Measurements from ENCODE around the gene SAMD11. TPM values are rescaled to one million over a fixed set of nuclear protein-coding genes. Genes with fewer than 3 reads are reported as not detected.
A peak's percentile ranks its signal among the peaks of the same experiment; 100 is the strongest.

The SAMD11 gene
- total RNA-seq, 2 experiments from 2014 or later = not detected

GRCh38 chr1:931380-932172 is 7.9 kb downstream of the SAMD11 start:
- H3K9me3 Mint-ChIP-seq = no peaks in the 10 kb centered on the region
- H3K4me3 Mint-ChIP-seq = no peak overlapping the region
- peaks cover 48% of the 10 kb centered on the region for H3K27me3 Mint-ChIP-seq
- peaks cover 3% of the 10 kb centered on the region for H3K4me1 Mint-ChIP-seq
- peak overlapping the region; percentile 8 for H3K27ac Mint-ChIP-seq
- no peak for DNase-seq
- H3K36me3 Mint-ChIP-seq = no peaks in the 10 kb centered on the region

DNA sequence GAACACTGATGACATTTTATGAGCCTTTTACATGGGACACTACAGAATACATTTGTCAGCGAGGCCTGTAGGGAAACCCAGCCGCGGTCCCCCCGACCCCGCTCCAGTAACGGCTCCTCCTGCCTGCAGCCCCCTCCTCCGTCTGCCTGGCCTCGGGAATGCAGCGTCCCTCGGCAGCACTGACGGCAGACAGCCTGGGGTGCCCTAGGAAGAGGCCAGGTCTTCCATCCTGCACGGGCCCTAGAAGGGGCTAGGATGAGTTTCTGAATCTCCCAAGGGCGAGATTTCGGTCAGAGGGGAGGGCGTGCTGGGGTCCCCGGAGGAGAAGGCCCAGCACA is 8.4 kb downstream of the SAMD11 start:
- H3K27ac Mint-ChIP-seq = no peak overlapping the region
- no peaks in the 10 kb centered on the region for H3K36me3 Mint-ChIP-seq
- no peaks in the 10 kb centered on the region for H3K9me3 Mint-ChIP-seq
- peaks cover 3% of the 10 kb centered on the region for H3K4me1 Mint-ChIP-seq
- H3K4me3 Mint-ChIP-seq = no peak overlapping the region
- DNase-seq = no peak
- peaks cover 48% of the 10 kb centered on the region for H3K27me3 Mint-ChIP-seq

- no peaks in the 10 kb centered on the region for H3K36me3 Mint-ChIP-seq
- peaks cover 3% of the 10 kb centered on the region for H3K4me1 Mint-ChIP-seq
- no peak overlapping the region for H3K4me3 Mint-ChIP-seq
- DNase-seq = no peak
- peaks cover 42% of the 10 kb centered on the region for H3K27me3 Mint-ChIP-seq
- H3K9me3 Mint-ChIP-seq = no peaks in the 10 kb centered on the region
- no peak overlapping the region for H3K27ac Mint-ChIP-seq
Measured at GRCh38 chr1:932776-933602, 9.3 kb downstream of the SAMD11 start.

- DNase-seq = no peak
- no peak overlapping the region for H3K27ac Mint-ChIP-seq
- H3K27me3 Mint-ChIP-seq = peaks cover 46% of the 10 kb centered on the region
- H3K4me3 Mint-ChIP-seq = no peak overlapping the region
- H3K9me3 Mint-ChIP-seq = no peaks in the 10 kb centered on the region
- no peaks in the 10 kb centered on the region for H3K36me3 Mint-ChIP-seq
- H3K4me1 Mint-ChIP-seq = peaks cover 3% of the 10 kb centered on the region
Measured at GRCh38 chr1:933603-933940, 9.8 kb downstream of the SAMD11 start.

DNA sequence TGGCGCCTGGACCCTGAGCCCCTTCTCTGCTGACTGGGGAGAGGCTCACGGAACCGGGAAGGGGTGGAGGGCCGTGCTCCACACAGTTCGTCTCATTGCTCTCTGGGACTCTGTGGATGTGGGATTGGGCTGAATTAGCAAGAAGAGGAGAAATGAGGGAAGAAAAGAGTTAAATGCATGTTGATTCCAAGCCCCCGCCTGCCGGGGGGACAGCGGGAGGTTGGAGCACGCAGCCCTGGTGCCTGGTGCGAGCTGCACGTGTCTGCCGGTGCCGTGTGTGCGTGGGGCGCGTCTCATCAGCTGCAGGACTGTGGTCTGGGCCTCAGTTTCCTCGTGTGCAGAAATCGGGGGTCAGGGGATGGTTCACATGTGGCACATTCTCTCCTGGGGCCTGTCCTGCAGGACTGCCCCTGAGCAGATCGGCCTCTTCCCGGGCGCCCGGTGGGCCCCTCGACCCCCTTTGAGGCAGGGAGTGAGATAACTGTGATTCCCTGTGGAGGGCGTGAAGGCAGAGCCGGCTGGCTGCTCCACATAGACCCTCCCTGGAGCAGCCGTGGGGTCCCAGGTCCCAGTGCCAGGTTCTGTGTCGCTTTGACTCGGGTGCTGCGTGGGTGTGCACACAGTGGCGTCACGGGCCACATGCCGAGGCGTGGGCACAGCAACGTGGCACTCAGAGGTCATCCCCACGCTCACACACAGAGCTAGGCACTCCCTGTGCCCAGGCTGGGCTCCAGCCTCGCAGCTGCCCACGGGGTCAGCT is 11.4 kb downstream of the SAMD11 start:
- Mint-ChIP-seq H3K27me3 (peaks cover 51% of the 10 kb centered on the region), H3K4me1 (peaks cover 3% of the 10 kb centered on the region), H3K27ac (no peak overlapping the region), H3K9me3 (no peaks in the 10 kb centered on the region), H3K36me3 (no peaks in the 10 kb centered on the region), H3K4me3 (no peak overlapping the region)
- DNase-seq = no peak

DNA sequence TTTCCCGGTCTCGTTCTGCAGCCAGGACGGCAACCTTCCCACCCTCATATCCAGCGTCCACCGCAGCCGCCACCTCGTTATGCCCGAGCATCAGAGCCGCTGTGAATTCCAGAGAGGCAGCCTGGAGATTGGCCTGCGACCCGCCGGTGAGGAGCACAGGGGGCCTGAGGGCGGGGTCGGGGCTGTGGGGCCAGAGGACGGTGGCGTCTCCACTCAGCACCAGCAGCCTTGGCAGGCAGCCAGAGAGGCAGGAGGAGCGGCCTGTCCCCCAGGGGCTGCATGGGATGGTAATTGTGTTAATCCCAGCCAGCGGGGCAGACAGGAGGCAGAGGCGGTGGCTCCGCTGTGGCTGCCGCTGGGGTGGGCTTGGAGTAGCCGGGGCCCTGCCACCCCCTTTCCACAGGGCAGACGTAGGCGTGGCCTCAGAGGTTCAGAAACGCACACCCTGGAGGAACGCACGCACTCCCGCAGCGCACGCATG is 12.1 kb downstream of the SAMD11 start:
- peaks cover 55% of the 10 kb centered on the region for H3K27me3 Mint-ChIP-seq
- H3K4me1 Mint-ChIP-seq = peaks cover 5% of the 10 kb centered on the region
- H3K36me3 Mint-ChIP-seq = no peaks in the 10 kb centered on the region
- no peak overlapping the region for H3K27ac Mint-ChIP-seq
- H3K9me3 Mint-ChIP-seq = no peaks in the 10 kb centered on the region
- no peak overlapping the region for H3K4me3 Mint-ChIP-seq
- no peak for DNase-seq

DNA sequence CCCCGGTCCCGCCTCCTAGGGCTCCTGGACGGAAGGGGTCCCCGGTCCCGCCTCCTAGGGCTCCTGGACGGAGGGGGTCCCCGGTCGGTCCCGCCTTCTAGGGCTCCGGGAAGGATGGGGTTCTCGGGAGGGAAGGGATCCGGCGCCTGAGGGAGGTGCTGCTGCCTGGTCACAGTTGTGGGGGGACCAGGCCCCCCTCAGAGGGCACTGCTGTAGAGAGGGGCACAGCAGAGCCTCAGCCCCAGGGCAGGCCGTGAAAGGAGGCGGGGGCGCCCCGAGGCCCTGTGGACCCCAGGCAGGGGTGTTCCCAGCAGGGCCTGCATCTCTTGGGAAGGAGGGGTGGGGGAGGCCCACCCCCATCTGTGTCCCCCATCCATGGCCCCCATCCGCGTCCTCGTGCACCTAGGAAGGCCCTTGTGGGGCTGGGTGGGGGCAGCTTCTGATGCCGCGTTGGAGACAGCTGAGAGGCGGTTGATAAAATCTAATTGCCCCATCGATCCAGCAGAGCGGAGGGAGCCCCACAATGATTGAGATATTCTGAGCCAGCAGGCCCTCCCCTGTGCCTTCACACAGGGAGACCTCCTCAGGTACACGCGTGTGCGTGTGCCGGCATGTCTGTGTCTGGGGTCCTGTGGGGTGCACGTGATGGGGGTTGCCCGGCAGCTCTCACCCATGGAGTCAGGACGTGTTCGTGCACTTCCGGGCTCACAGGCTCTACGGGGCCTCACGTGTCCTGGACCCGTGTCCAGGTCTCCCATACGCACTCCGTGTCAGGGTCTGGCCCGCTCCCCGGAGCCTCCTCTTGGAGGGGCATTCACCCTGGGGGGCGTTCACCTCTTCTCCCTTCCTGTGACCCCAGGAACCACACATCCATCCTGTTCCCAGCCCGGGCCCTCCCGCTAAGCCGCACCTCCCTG is 12.9 kb downstream of the SAMD11 start:
- DNase-seq = no peak
- no peak overlapping the region for H3K4me3 Mint-ChIP-seq
- H3K4me1 Mint-ChIP-seq = peaks cover 9% of the 10 kb centered on the region
- H3K27ac Mint-ChIP-seq = no peak overlapping the region
- no peaks in the 10 kb centered on the region for H3K9me3 Mint-ChIP-seq
- peaks cover 57% of the 10 kb centered on the region for H3K27me3 Mint-ChIP-seq
- no peaks in the 10 kb centered on the region for H3K36me3 Mint-ChIP-seq

DNA sequence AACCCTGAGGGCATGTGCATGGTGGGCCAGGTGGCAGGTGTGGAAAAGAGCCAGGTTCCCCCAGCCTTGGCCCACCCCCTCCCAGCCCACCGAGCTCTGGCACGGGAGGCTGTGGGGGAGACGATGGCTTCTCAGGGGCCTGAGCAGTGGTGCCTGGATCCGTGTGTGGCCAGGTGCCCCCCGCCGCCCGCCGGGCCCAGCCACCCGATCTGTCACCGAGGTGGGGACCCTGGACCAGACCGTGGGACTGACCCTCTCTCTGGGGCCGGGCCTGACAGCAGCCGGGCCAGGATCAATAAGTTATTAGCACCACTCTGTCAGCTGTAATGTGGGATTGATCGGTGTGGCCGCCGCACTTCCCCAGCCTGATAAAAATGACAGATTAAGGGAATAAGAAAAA is 13.8 kb downstream of the SAMD11 start:
- H3K27ac Mint-ChIP-seq = no peak overlapping the region
- no peaks in the 10 kb centered on the region for H3K9me3 Mint-ChIP-seq
- no peaks in the 10 kb centered on the region for H3K36me3 Mint-ChIP-seq
- peaks cover 9% of the 10 kb centered on the region for H3K4me1 Mint-ChIP-seq
- H3K27me3 Mint-ChIP-seq = peaks cover 56% of the 10 kb centered on the region
- no peak for DNase-seq
- H3K4me3 Mint-ChIP-seq = no peak overlapping the region

- Mint-ChIP-seq H3K27me3 (peaks cover 56% of the 10 kb centered on the region), H3K27ac (no peak overlapping the region), H3K9me3 (no peaks in the 10 kb centered on the region), H3K4me1 (peaks cover 10% of the 10 kb centered on the region), H3K36me3 (no peaks in the 10 kb centered on the region), H3K4me3 (no peak overlapping the region)
- no peak for DNase-seq
Measured at GRCh38 chr1:938088-938683, 14.5 kb downstream of the SAMD11 start.

GRCh38 chr1:938711-939489 is 15.2 kb downstream of the SAMD11 start:
- no peak for DNase-seq
- H3K4me3 Mint-ChIP-seq = no peak overlapping the region
- no peaks in the 10 kb centered on the region for H3K9me3 Mint-ChIP-seq
- no peak overlapping the region for H3K27ac Mint-ChIP-seq
- H3K27me3 Mint-ChIP-seq = peaks cover 58% of the 10 kb centered on the region
- peaks cover 12% of the 10 kb centered on the region for H3K4me1 Mint-ChIP-seq
- H3K36me3 Mint-ChIP-seq = no peaks in the 10 kb centered on the region

GRCh38 chr1:939511-940106 is 15.9 kb downstream of the SAMD11 start:
- no peak overlapping the region for H3K27ac Mint-ChIP-seq
- peaks cover 65% of the 10 kb centered on the region for H3K27me3 Mint-ChIP-seq
- peaks cover 2% of the 10 kb centered on the region for H3K36me3 Mint-ChIP-seq
- DNase-seq = no peak
- H3K4me1 Mint-ChIP-seq = peaks cover 12% of the 10 kb centered on the region
- H3K9me3 Mint-ChIP-seq = no peaks in the 10 kb centered on the region
- H3K4me3 Mint-ChIP-seq = no peak overlapping the region

DNA sequence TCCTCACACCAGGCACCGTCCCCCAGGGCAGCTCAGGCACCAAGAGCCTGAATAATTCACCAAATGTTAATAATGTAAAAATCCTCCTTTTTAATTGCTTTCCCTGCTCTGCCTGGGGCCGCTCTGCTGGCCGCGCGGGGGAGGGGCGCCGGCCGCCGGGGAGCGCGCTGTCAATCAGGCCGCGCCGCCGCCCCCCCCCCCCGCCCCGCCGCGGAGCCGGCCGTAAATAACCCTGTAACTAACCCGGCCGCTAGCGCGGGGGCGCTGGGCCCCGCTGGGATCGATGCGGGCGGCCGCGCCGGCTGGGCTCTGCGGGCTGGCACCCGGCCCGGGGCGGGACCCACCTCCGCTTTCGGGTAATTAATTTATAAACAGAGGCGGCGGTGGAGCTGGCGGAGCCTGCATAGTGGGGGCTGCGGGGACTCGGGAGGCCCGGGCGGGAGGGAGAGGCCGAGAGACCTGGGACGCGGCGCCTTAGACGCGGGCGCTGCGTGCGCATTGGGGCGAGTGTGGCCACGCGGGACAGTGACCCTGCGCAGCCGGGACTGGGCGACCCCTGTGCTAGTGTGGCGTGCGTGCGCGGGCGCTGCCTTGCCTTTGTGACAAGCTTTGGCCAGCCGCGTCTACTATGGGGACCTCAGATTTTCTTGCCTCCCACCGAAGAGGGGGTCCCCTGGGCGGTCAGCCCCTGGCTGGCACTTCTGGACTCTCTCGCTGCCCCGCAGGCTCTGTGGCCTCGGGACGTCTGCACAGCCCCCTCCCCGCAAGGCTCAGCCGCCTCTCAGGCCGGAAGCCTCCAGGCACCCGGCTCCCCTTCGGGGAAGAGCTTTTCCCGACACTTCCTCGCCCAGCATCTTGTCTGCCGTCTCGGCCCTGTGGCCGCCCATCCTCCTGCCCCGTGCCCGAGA is 16.6 kb downstream of the SAMD11 start:
- H3K27ac Mint-ChIP-seq = no peak overlapping the region
- DNase-seq = peak; percentile 42
- peaks cover 58% of the 10 kb centered on the region for H3K27me3 Mint-ChIP-seq
- peaks cover 6% of the 10 kb centered on the region for H3K36me3 Mint-ChIP-seq
- no peaks in the 10 kb centered on the region for H3K9me3 Mint-ChIP-seq
- H3K4me3 Mint-ChIP-seq = peak overlapping the region; percentile 42
- H3K4me1 Mint-ChIP-seq = peaks cover 9% of the 10 kb centered on the region
